Liver (tissue), 9 donors: ENCODE measurements around the gene LAMA2. TPM values are rescaled to one million over a fixed set of nuclear protein-coding genes. Genes with fewer than 3 reads are reported as not detected.

ENCODE experiments used
- DNase-seq: peaks from one replicate; pipeline ENCODE4 v3.0.0-alpha.2; 2017; ENCODE audit warnings: low spot score
- H3K27ac ChIP-seq, 2 donors: one replicate each; pipeline ENCODE4 v1.7.0; 2013; ENCODE audit warnings: inconsistent platforms in 2 of 2, low read length in 2 of 2, control low read depth in 1 of 2, low read depth in 1 of 2, mild to moderate bottlenecking in 1 of 2
- H3K27me3 ChIP-seq, 4 donors: one replicate each; pipeline versions ENCODE4 v1.6.1 to v1.7.0; 2013; ENCODE audit warnings: low read length in 3 of 4, inconsistent platforms in 1 of 4, mild to moderate bottlenecking in 1 of 4, moderate library complexity in 1 of 4; ENCODE audit not compliant: control insufficient read depth in 4 of 4, insufficient read depth in 4 of 4
- H3K36me3 ChIP-seq, 4 donors: one replicate each; pipeline versions ENCODE4 v1.6.1 to v1.7.0; 2013; ENCODE audit warnings: low read length in 3 of 4, mild to moderate bottlenecking in 3 of 4, low read depth in 1 of 4, moderate library complexity in 1 of 4; ENCODE audit not compliant: control insufficient read depth in 4 of 4, insufficient read depth in 3 of 4
- H3K4me1 ChIP-seq, 4 donors: one replicate each; pipeline versions ENCODE4 v1.6.1 to v1.7.0; 2013; ENCODE audit warnings: low read length in 3 of 4, mild to moderate bottlenecking in 3 of 4, moderate library complexity in 1 of 4; ENCODE audit not compliant: control insufficient read depth in 4 of 4, insufficient read depth in 4 of 4
- H3K4me3 ChIP-seq, 3 donors: one replicate each; pipeline versions ENCODE4 v1.6.1 to v1.7.0; 2013; ENCODE audit warnings: low read length in 3 of 3, control low read depth in 1 of 3, low read depth in 1 of 3, mild to moderate bottlenecking in 1 of 3
- H3K9ac ChIP-seq, 2 donors: one replicate each; pipeline ENCODE4 v1.7.0; 2013; ENCODE audit warnings: low read length in 2 of 2, mild to moderate bottlenecking in 2 of 2, moderate library complexity in 2 of 2, control low read depth in 1 of 2, low read depth in 1 of 2
- H3K9me3 ChIP-seq, 4 donors: one replicate each; pipeline versions ENCODE4 v1.6.1 to v1.7.0; 2013; ENCODE audit warnings: low read length in 3 of 4; ENCODE audit not compliant: control insufficient read depth in 4 of 4
- ATF3 ChIP-seq: IDR thresholded peaks from 2 replicates; pipeline ENCODE4 v1.6.1; 2016; ENCODE audit warnings: antibody characterized with exemption
- CTCF ChIP-seq: fragments of 150-350 bp; IDR thresholded peaks from 2 replicates; pipeline ENCODE4 v1.5.1; 2017; ENCODE audit warnings: improper control_type of control experiment, low read depth, low read length; ENCODE audit not compliant: missing input control
- EGR1 ChIP-seq, 2 donors: IDR thresholded peaks; 2 replicates each; pipeline ENCODE4 v1.6.1; 2016 to 2018; ENCODE audit warnings: antibody characterized with exemption in 2 of 2, low read depth in 2 of 2
- FOXA1 ChIP-seq: IDR thresholded peaks from 2 replicates; pipeline ENCODE4 v1.6.1; 2016; ENCODE audit warnings: antibody characterized with exemption
- FOXA2 ChIP-seq: IDR thresholded peaks from 2 replicates; pipeline ENCODE4 v1.6.1; 2016; ENCODE audit warnings: antibody characterized with exemption
- GABPA ChIP-seq, 2 donors: IDR thresholded peaks in 1 of 2; conservative IDR thresholded peaks in 1 of 2; 2 replicates each; pipeline ENCODE4 v1.6.1; 2016; ENCODE audit warnings: antibody characterized with exemption in 2 of 2, mild to moderate bottlenecking in 1 of 2, moderate library complexity in 1 of 2
- HNF4A ChIP-seq, 2 donors: conservative IDR thresholded peaks; 2 replicates each; pipeline ENCODE4 v1.6.1; 2016; ENCODE audit warnings: antibody characterized with exemption in 2 of 2, mild to moderate bottlenecking in 2 of 2
- HNF4G ChIP-seq: IDR thresholded peaks from 2 replicates; pipeline ENCODE4 v1.6.1; 2016; ENCODE audit warnings: antibody characterized with exemption
- JUND ChIP-seq, 2 donors: IDR thresholded peaks; 2 replicates each; pipeline ENCODE4 v1.6.1; 2016; ENCODE audit warnings: antibody characterized with exemption in 2 of 2
- MAX ChIP-seq: IDR thresholded peaks from 2 replicates; pipeline ENCODE4 v1.6.1; 2016; ENCODE audit warnings: antibody characterized with exemption
- NR2F2 ChIP-seq: IDR thresholded peaks from 2 replicates; pipeline ENCODE4 v1.6.1; 2016; ENCODE audit warnings: antibody characterized with exemption
- RAD21 ChIP-seq, 2 donors: IDR thresholded peaks; 2 replicates each; pipeline ENCODE4 v1.6.1; 2016; ENCODE audit warnings: antibody characterized with exemption in 2 of 2, mild to moderate bottlenecking in 2 of 2
- RXRA ChIP-seq, 2 donors: IDR thresholded peaks; 2 replicates each; pipeline ENCODE4 v1.6.1; 2017 to 2018; ENCODE audit warnings: antibody characterized with exemption in 2 of 2, mild to moderate bottlenecking in 1 of 2
- SP1 ChIP-seq: IDR thresholded peaks from 2 replicates; pipeline ENCODE4 v1.6.1; 2018; ENCODE audit warnings: antibody characterized with exemption, mild to moderate bottlenecking
- TAF1 ChIP-seq: conservative IDR thresholded peaks from 2 replicates; pipeline ENCODE4 v1.6.1; 2016; ENCODE audit warnings: antibody characterized with exemption, mild to moderate bottlenecking
- YY1 ChIP-seq: IDR thresholded peaks from 2 replicates; pipeline ENCODE4 v1.6.1; 2016; ENCODE audit warnings: antibody characterized with exemption, mild to moderate bottlenecking
- polyA plus RNA-seq, 2 donors: library from polyadenylated mRNA; stranded (reverse) in 1 of 2; unstranded in 1 of 2; fragments of 200-250 nt in 1 of 2; fragments of >200 nt in 1 of 2; fragmentation: Nextera tagmentation in 1 of 2; extraction: Ambion mirVana in 1 of 2; gene quantifications; one replicate each; pipeline versions ENCODE4 v1.2.1 to v1.2.3, GENCODE V29; 2013 to 2015
- total RNA-seq, 2 donors: library from RNA; depleted of rRNA; stranded (reverse); fragments of >200 nt; gene quantifications; one replicate each; pipeline ENCODE4 v1.2.3, GENCODE V29; 2014
- TF ChIP-seq, protein P1 (sequence below): IDR thresholded peaks from 2 replicates; pipeline ENCODE4 v1.6.1; 2016; ENCODE audit warnings: antibody characterized with exemption, mild to moderate bottlenecking
- TF ChIP-seq, protein P2 (sequence below): IDR thresholded peaks from 2 replicates; pipeline ENCODE4 v1.6.1; 2016; ENCODE audit warnings: antibody characterized with exemption
- donor health status: healthy.
- donor health status: healthy.
- donor health status: healthy.
- donor health status: healthy.
- donor health status: healthy.

The LAMA2 gene
- total and polyA plus RNA-seq, 4 donors, result 1.3 to 17.0 (median 3.0) TPM

DNA sequence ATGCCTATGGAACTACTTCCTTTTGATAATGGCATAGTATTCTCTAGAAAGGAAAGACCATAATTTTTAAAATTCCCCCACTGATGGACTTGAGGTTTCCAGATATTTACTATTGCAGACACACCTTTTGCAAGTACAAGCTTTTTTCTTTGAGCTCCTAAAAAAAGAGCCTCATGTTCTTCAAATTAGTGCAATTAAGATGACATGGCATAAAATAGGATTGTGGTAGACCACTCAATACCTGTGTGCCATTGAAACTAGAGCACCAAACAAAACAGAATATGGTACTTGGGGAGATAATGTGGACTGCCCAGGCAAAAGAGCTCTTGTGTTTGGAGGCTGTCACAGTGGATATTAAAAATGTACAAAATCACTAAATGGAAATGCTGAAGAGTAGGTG lies 19.0 kb upstream of the LAMA2 start:
- no peak for DNase-seq
- Histone ChIP-seq H3K9ac (no peak overlapping the region), H3K27me3 (no peaks in the 10 kb centered on the region), H3K4me1 (no peaks in the 10 kb centered on the region), H3K36me3 (no peaks in the 10 kb centered on the region), H3K27ac (no peak overlapping the region), H3K9me3 (peaks cover 0 to 5% (median 0%) of the 10 kb centered on the region in 4 donors), H3K4me3 (no peak overlapping the region)
- no peak for TF ChIP-seq JUND (IDR thresholded peaks at IDR 0.05)
- TF ChIP-seq FOXA2, result no peak
- TF ChIP-seq SP1, result no peak
- TF ChIP-seq RAD21 (IDR thresholded peaks at IDR 0.05), result no peak
- TF ChIP-seq TAF1, result no peak
- no peak for TF ChIP-seq RXRA (IDR thresholded peaks at IDR 0.05)
- TF ChIP-seq HNF4A (conservative IDR thresholded peaks at IDR 0.05), result no peak
- no peak for TF ChIP-seq CTCF
- TF ChIP-seq, protein P1, sequence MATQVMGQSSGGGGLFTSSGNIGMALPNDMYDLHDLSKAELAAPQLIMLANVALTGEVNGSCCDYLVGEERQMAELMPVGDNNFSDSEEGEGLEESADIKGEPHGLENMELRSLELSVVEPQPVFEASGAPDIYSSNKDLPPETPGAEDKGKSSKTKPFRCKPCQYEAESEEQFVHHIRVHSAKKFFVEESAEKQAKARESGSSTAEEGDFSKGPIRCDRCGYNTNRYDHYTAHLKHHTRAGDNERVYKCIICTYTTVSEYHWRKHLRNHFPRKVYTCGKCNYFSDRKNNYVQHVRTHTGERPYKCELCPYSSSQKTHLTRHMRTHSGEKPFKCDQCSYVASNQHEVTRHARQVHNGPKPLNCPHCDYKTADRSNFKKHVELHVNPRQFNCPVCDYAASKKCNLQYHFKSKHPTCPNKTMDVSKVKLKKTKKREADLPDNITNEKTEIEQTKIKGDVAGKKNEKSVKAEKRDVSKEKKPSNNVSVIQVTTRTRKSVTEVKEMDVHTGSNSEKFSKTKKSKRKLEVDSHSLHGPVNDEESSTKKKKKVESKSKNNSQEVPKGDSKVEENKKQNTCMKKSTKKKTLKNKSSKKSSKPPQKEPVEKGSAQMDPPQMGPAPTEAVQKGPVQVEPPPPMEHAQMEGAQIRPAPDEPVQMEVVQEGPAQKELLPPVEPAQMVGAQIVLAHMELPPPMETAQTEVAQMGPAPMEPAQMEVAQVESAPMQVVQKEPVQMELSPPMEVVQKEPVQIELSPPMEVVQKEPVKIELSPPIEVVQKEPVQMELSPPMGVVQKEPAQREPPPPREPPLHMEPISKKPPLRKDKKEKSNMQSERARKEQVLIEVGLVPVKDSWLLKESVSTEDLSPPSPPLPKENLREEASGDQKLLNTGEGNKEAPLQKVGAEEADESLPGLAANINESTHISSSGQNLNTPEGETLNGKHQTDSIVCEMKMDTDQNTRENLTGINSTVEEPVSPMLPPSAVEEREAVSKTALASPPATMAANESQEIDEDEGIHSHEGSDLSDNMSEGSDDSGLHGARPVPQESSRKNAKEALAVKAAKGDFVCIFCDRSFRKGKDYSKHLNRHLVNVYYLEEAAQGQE, result no peak
- TF ChIP-seq YY1, result no peak
- no peak for TF ChIP-seq NR2F2
- no peak for TF ChIP-seq GABPA (IDR thresholded peaks at IDR 0.05 in 1 of 2, conservative IDR thresholded peaks at IDR 0.05 in 1 of 2)
- TF ChIP-seq ATF3, result no peak
- TF ChIP-seq MAX, result no peak
- TF ChIP-seq HNF4G, result no peak
- no peak for TF ChIP-seq FOXA1
- TF ChIP-seq EGR1 (IDR thresholded peaks at IDR 0.05; ENCODE audit: low read depth in 2 of 2), result no peak
- TF ChIP-seq, protein P2, sequence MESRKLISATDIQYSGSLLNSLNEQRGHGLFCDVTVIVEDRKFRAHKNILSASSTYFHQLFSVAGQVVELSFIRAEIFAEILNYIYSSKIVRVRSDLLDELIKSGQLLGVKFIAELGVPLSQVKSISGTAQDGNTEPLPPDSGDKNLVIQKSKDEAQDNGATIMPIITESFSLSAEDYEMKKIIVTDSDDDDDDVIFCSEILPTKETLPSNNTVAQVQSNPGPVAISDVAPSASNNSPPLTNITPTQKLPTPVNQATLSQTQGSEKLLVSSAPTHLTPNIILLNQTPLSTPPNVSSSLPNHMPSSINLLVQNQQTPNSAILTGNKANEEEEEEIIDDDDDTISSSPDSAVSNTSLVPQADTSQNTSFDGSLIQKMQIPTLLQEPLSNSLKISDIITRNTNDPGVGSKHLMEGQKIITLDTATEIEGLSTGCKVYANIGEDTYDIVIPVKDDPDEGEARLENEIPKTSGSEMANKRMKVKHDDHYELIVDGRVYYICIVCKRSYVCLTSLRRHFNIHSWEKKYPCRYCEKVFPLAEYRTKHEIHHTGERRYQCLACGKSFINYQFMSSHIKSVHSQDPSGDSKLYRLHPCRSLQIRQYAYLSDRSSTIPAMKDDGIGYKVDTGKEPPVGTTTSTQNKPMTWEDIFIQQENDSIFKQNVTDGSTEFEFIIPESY, result no peak
